ENCODE results near the gene LSAMP.

GRCh38 chr3:116405231-116405630 is 40.1 kb downstream of the LSAMP start:
- TF ChIP-seq CTCF (conservative IDR thresholded peaks at IDR 0.05; ENCODE audit: low read depth in 2 of 2) (no peak), JUNB (IDR thresholded peaks at IDR 0.05; ENCODE audit: unreplicated experiment) (no peak)
